Measurements from ENCODE around the gene CCP110. TPM values are rescaled to one million over a fixed set of nuclear protein-coding genes. Genes with fewer than 3 reads are reported as not detected.

Gene CCP110
- polyA plus RNA-seq, 3 donors: 2.9 to 8.2 (median 4.2) TPM

DNA sequence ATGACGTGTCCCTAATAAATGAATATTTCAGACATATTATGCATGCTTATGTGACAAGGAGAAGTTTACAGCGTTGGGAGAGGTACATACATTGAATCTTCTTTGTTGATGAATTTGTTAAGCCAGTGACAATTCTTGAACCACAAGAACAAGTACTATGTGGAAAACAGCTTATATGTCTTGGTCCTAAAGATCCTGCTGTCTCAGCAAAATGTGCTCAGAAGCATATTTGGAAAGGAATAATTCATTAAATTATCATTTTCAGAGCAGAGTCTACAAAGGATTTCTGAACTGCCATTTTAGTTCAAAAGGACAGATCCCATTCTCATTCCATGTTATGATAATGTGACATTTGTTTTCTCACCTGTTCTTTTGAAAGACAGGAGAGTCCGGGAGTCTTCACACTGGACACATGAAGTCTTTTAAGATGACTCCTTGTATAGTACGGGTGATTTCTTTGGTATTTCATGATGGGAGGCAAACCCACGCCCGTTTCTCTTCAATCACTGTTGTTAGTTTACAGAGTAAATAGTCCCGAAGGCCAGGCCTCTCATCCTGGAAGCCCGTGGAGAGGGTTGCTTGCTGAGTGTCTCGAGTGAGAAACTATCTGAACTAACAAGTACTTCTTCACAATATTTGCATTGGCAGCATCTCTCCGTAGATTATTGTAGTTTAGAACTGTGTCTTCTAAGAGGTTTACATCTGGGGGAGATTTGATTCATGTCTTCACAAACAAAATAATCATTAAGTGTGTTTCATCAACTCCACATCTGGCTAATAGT, 58.5 kb downstream of the CCP110 start:
- WGBS, 3 donors: 57 to 85% (median 81%) methylated on average over 10 of the region's 10 CpGs
- no peak overlapping the region for H3K27ac ChIP-seq (ENCODE audit: low read depth, low read length)

DNA sequence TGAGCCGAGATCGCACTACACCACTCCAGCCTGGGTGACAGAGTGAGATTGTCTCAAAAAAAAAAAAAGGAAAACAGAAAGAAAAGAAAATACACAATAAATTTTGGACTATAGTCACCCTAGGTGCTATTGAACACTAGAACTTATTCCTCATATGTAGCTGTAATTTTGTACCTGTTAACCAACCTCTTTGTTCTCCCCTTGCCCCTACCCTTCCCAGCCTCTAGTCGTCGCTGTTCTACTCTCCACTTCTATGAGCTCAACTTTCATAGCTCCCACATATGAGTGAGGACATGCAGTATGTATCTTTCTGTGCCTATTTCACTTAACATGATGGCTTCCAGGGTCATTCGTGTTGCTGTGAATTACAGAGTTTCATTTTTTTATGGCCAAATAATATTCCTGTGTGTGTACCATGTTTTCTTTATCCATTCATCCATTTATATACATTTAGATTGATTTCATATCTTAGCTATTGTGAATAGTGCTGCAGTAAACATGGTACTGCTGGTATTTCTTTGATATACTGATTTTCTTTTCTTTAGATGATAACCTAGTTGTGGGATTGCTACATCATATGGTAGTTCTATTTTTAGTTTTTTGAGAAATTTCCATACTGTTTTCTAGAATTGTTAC, 60.0 kb downstream of the CCP110 start:
- WGBS, 3 donors: 52 to 64% (median 60%) methylated on average over 5 of the region's 5 CpGs
- H3K27ac ChIP-seq (ENCODE audit: low read depth, low read length): no peak overlapping the region

DNA sequence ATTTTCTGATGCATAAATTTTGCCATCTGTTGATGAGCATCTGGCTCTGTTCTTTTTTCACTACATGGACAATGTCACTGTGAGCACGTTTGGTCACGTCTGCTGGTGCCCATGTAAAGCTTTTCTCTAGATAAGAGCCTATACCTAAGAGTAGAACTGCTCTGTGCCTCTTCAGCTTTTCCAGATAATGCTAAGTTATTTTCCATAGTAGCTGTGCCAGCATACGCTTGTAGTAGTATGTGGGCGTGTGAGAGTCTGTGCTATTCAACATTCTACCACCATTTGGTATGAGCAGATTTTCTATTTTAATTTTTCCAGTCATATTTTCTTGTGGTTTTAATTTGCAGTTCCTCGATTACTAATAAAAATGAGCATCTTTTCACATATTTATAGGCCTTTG, 64.9 kb downstream of the CCP110 start:
- 75 to 88% (median 81%) methylated on average over 5 of the region's 5 CpGs for WGBS, 3 donors
- H3K27ac ChIP-seq (ENCODE audit: low read depth, low read length): no peak overlapping the region

DNA sequence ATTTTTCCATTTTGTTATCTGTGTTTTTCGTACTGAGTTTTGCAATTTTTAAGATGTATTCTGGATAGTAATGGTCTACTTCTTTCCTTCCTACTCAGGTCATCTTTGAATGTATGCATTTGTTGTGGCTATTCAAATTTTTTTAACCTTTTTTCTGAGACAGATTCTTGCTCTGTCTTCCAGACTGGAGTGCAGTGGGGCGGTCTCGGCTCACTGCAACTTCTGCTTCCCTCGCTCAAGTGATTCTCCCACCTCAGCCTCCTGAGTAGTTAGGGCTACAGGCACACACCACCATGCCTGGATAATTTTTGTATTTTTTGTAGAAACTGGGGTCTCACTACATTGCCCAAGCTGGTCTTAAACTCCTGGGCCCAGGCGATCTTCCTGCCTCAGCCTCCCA, 65.4 kb downstream of the CCP110 start:
- 84 to 93% (median 90%) methylated on average over 5 of the region's 5 CpGs for WGBS, 3 donors
- no peak overlapping the region for H3K27ac ChIP-seq (ENCODE audit: low read depth, low read length)

DNA sequence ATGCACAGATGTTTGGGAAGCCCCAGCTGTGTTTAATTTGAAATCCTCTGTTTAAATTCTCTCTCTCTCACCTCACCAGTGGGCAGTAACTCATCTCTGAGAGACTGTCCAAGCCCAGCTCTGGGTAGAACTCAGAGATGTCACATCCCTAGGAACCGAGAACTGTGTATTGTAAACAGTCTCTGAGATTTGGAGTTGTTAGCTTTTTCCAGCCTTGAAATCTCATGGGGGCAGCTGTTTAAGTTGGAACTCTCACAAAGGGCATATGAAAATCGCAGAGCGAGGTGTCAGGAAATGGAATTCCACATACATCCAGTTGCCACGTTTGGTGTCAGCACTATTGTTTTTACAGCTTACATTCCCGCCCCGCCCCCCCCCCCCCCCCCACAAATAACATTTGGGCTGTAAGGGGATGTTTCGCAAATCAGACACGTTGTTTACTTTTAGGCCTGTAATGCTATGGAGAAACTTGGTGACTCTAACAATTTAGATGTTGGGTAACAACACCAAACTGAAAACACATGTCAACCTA, 66.1 kb downstream of the CCP110 start:
- 47 to 52% (median 48%) methylated on average over 8 of the region's 8 CpGs for WGBS, 3 donors
- H3K27ac ChIP-seq (ENCODE audit: low read depth, low read length): no peak overlapping the region

DNA sequence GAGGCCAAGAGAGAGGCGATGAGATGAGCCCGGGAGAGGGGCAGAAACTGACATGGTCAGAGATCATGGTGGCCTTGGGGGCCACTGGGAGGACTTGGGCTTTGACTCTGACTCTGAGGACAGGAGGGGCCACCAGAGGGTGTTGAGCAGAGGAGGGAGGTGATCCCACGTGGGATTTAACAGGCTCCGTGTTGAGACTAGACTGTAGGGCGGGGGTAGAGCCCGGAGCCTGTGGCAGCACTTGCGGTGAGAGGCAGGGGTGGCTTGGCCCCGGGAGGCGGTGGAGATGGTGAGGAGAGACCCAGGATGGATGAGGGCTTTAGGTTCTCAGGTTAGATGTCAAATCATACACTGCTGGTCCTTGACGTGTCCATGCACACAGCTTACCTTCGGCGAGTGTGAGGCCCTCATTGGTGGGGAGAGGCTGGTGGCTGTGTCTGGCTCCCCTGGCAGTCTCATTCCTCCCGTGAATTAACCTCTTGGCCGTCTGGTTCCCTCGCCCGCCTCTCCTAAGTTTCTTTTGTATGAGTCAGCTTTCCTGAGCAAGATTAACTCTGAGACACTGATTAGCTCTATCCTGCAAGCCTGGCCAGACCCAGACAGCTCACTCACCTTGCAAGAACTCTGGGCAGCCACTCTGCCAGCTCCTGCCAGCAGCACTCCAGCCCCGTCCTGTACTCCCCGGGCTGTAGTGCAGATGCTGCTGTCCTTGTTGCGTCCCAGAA, 71.5 kb downstream of the CCP110 start:
- no peak overlapping the region for H3K27ac ChIP-seq (ENCODE audit: low read depth, low read length)
- whole genome bisulfite sequencing, 3 donors: 54 to 86% (median 81%) methylated on average over 19 of the region's 19 CpGs

DNA sequence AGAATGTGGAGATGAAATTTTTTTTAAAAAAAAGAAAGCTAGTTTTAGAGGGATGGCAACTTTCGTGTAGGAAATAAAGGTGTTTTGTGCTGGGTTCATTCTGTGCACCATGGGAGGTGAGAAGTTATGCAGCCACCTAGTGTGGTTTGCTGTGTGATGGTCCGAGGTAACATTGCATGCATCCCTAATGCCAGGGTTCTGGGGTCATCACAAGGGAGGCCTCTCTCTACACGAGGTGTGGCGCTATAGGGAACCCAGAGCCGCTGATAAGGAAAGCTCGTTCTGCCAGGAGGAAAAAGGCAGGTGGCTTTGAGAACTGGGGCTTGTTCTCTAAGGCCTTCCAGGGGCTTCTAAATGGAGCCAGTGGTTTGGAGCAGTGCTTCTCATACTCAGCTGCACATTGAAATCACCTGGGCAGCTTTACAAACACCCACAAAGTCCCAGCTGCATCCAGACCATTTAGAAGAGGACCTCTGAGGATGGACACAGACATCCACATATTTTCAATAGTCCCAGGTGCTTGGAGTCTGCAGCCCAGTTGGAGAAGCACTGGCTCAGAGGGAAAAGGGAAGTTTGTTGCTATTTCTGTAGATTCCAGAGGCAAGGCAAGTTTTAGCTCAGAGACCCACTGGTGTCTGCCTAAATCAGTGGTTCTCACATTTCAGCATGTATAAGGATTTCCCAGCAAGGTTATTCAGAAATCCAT, 75.2 kb downstream of the CCP110 start:
- no peak overlapping the region for H3K27ac ChIP-seq (ENCODE audit: low read depth, low read length)
- WGBS, 3 donors: 68 to 83% (median 80%) methylated on average over 6 of the region's 6 CpGs

DNA sequence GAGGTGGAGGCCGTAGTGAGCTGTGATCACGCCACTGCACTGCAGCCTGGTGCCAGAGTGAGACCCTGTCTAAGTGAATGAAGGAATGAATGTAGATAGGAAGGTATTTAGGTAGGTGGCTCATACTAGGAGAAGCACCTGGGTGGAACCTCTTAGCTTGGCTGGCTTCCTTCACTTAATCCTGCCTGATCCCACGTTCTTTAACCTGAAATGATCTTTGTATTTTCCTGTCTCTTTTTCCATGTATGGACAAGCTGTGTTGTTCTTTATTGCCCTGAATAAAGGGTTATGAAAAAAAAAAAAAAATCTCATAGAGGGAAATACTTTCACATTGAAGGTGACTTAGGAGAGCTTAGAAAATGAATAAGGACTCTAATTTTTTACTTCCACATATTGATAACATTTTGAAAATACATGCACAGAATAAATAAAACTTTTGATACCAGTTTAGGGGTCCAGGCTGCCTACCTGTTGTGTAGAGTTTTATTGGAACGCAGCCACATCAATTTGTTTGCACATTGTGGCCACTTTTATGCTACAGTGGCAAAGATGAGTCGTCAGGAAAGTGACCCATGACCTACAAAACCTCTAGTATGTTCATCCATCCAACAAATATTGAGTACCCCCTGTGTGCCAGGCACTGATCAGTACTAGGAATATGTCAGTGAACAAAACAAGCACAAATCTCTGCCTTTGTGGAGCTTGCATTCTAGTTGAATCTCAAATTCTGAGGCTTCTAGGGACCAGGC, 76.4 kb downstream of the CCP110 start:
- 82 to 85% (median 83%) methylated on average over 5 of the region's 5 CpGs for WGBS, 3 donors
- no peak overlapping the region for H3K27ac ChIP-seq (ENCODE audit: low read depth, low read length)

DNA sequence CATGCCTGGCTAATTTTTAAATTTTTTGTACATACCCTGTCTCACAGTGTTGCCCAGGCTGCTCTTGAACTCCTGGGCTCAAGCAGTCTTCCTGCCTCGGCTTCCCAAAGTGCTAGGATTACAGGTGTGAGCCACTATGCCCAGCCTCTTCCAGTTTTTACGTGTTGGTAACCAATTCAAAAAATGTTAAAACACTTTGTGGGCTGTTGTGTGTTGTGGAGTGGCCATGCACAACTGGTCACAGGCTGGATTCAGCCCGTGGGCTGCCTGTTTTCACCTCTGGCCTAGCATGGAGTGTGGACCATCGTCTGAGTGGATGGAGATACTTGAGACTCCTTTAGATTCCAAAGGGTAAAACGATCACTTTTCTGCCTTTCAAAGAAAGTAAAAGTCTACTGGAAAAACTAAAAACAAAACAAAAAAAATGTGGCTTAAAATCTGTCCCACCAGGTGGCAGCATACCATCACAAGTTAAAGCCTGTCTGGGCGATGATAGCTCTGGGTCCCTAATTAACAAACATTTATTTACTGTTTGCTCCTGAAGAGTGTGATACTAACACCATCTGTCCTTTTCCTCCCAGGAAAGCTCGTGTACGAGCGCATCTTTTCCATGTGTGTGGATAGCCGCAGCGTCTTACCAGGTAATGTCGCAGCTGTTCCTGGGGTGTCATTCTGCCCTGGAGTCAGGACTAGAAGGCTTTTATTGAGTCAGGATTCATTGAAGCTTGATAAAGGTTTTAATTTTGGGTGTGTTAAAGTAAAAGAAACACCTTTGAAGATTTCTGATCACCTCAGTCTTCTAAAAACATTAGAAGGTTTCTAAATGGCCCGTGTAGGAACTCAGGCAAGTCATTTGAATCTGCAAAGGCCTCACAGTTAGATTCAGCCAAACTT, 77.6 kb downstream of the CCP110 start:
- no peak overlapping the region for H3K27ac ChIP-seq (ENCODE audit: low read depth, low read length)
- 56 to 66% (median 66%) methylated on average over 13 of the region's 13 CpGs for WGBS, 3 donors

Other genes with a start within 250 kb of the CCP110 start
- gene CLEC19A, start 238.2 kb upstream of the CCP110 start, polyA plus RNA-seq: under 1 TPM in 1 of 3 donors, not detected in 2; 0.45 TPM
- gene TMC5, start 106.1 kb upstream of the CCP110 start, polyA plus RNA-seq: 1 to 10 TPM in 1 of 3 donors, under 1 TPM in 2; 0.34 to 2.0 (median 0.51) TPM
- 10 to 100 TPM; 23.9 to 40.5 (median 29.6) TPM for gene GDE1, start 1.8 kb upstream of the CCP110 start, polyA plus RNA-seq
- 10 to 100 TPM; 11.9 to 44.6 (median 25.2) TPM for gene VPS35L, start 31.8 kb downstream of the CCP110 start, polyA plus RNA-seq
- 10 to 100 TPM in 1 of 3 donors, 1 to 10 TPM in 2; 5.9 to 10.9 (median 10.0) TPM for gene KNOP1, start 194.3 kb downstream of the CCP110 start, polyA plus RNA-seq
- gene IQCK, start 194.3 kb downstream of the CCP110 start, polyA plus RNA-seq: 1 to 10 TPM; 5.3 to 9.2 (median 7.5) TPM